ENCODE measurements around the gene TBC1D8B.
"Not testable (repeated sequence)": the region's sequence is repeated elsewhere in the genome, so short reads cannot be mapped to it uniquely, and the experiment has no call there.

The TBC1D8B gene

GRCh38 chrX:106863697-106864096 lies 61.2 kb downstream of the TBC1D8B start:
- CTCF ChIA-PET: interaction anchor here (0.6 to 1.7 kb wide), 13 partner anchors 8 to 914 kb away, joined by 3 to 8 read pairs (median 4); partner anchors contain the start of gene NCBP2L
- TF ChIP-seq ZBTB6 (tag by site-specific recombination; IDR thresholded peaks at IDR 0.05): no peak
- no peak for TF ChIP-seq ZNF585B (tag by site-specific recombination; IDR thresholded peaks at IDR 0.05)
- TF ChIP-seq ZNF24 (tag by site-specific recombination; IDR thresholded peaks at IDR 0.05): no peak
- no peak for TF ChIP-seq HIC1 (tag by site-specific recombination; IDR thresholded peaks at IDR 0.05)
- no peak for TF ChIP-seq YY1 (tag by site-specific recombination; IDR thresholded peaks at IDR 0.05)
- TF ChIP-seq TRIM28 (IDR thresholded peaks at IDR 0.05; ENCODE audit: borderline replicate concordance, low read length): no peak
- TF ChIP-seq OVOL3 (tag by site-specific recombination; IDR thresholded peaks at IDR 0.05): no peak
- no peak for TF ChIP-seq PATZ1 (tag by site-specific recombination; IDR thresholded peaks at IDR 0.05)
- no peak for TF ChIP-seq REST (tag by site-specific recombination; IDR thresholded peaks at IDR 0.05)
- no peak for TF ChIP-seq SCRT2 (tag by site-specific recombination; IDR thresholded peaks at IDR 0.05)
- no peak for TF ChIP-seq ZNF692 (tag by site-specific recombination; IDR thresholded peaks at IDR 0.05)
- no peak for TF ChIP-seq ZNF280C (tag by site-specific recombination; IDR thresholded peaks at IDR 0.05)
- POLR2A ChIA-PET: no interaction called here
- Histone ChIP-seq H3K9me3 (ENCODE audit: control insufficient read depth, insufficient read depth, low read depth, low read length) (peaks cover 2% of the 10 kb centered on the region; the same call in 1 of the 2 replicates), H3K4me3 (ENCODE audit: low read depth, low read length) (no peak overlapping the region), H3K36me3 (ENCODE audit: control insufficient read depth in 2 of 2, insufficient read depth in 1 of 2, low read length in 2 of 2) (no peaks in the 10 kb centered on the region), H3K27ac (ENCODE audit: extremely low read depth, low read depth, low read length) (no peak overlapping the region), H3K4me1 (ENCODE audit: control insufficient read depth, insufficient read depth, low read length) (no peaks in the 10 kb centered on the region)

- POLR2A ChIA-PET; H3K9me3 ChIP-seq (ENCODE audit: control insufficient read depth, insufficient read depth, low read depth, low read length); H3K36me3 ChIP-seq (ENCODE audit: control insufficient read depth in 2 of 2, insufficient read depth in 1 of 2, low read length in 2 of 2); H3K4me3 ChIP-seq (ENCODE audit: low read depth, low read length); H3K27ac ChIP-seq (ENCODE audit: extremely low read depth, low read depth, low read length); H3K4me1 ChIP-seq (ENCODE audit: control insufficient read depth, insufficient read depth, low read length): not testable (repeated sequence)
- CTCF ChIA-PET: interaction anchor here (1.0 to 4.8 kb wide), 4 partner anchors 10 to 1198 kb away, joined by 3 to 32 read pairs (median 7); no protein-coding TSS in a partner anchor
These were observed 70.3 kb downstream of the TBC1D8B start for GRCh38 chrX:106872796-106873195.
